Measurements from ENCODE around the gene DPPA3.
"Not testable (repeated sequence)": the region's sequence is repeated elsewhere in the genome, so short reads cannot be mapped to it uniquely, and the experiment has no call there.

GRCh38 chr12:7755668-7756067, 44.4 kb downstream of the DPPA3 start:
- TF ChIP-seq POLR2A (IDR thresholded peaks at IDR 0.05; ENCODE audit: low read length); GATA1 (IDR thresholded peaks at IDR 0.05; ENCODE audit: low read depth, low read length): not testable (repeated sequence)
